SK-N-SH treated with all-trans-retinoic acid at 6 μM for 48 hours (cell line): ENCODE results near the gene TNFRSF4.

Experiments
- ATAC-seq: fragments of 200-7000 bp; cut with Tn5 transposase; 3 replicates; pipeline ENCODE4 v1.9.1; 2020; ENCODE audit warnings: mild to moderate bottlenecking, moderate library complexity
- ARNTL ChIP-seq: fragments of 450-650 bp; formaldehyde crosslinking; IDR thresholded peaks from 2 replicates; pipeline ENCODE4 v1.5.0; 2020; ENCODE audit warnings: low read depth, mild to moderate bottlenecking, moderate library complexity, borderline replicate concordance
- CREB5 ChIP-seq: fragments of 250-450 bp; sonication (Bioruptor Pico); IDR thresholded peaks from 2 replicates; pipeline ENCODE4 v1.5.1; 2020; ENCODE audit warnings: low read depth, mild to moderate bottlenecking, moderate library complexity
- CSDC2 ChIP-seq: fragments of 250-450 bp; sonication (Bioruptor Pico); IDR thresholded peaks from 2 replicates; pipeline ENCODE4 v1.5.0; 2020; ENCODE audit warnings: mild to moderate bottlenecking, moderate library complexity
- CSRNP3 ChIP-seq: fragments of 250-450 bp; sonication (Bioruptor Pico); IDR thresholded peaks from 2 replicates; pipeline ENCODE4 v1.5.1; 2021; ENCODE audit warnings: mild to moderate bottlenecking, moderate library complexity
- ESRRG ChIP-seq: fragments of 250-450 bp; sonication (Bioruptor Pico); IDR thresholded peaks from 2 replicates; pipeline ENCODE4 v1.6.1; 2021; ENCODE audit warnings: mild to moderate bottlenecking
- GLIS3 ChIP-seq: fragments of 250-450 bp; sonication (Bioruptor Pico); IDR thresholded peaks from 2 replicates; pipeline ENCODE4 v1.5.0; 2020; ENCODE audit warnings: mild to moderate bottlenecking, moderate library complexity
- ISL1 ChIP-seq: fragments of 250-450 bp; sonication (Bioruptor Pico); IDR thresholded peaks from 2 replicates; pipeline ENCODE4 v2.1.2; 2022; ENCODE audit warnings: mild to moderate bottlenecking, moderate library complexity
- OSR1 ChIP-seq: fragments of 250-450 bp; sonication (Bioruptor Pico); IDR thresholded peaks from 2 replicates; pipeline ENCODE4 v1.8.0; 2022; ENCODE audit warnings: moderate library complexity, mild to moderate bottlenecking, inconsistent platforms
- PATZ1 ChIP-seq: fragments of 250-450 bp; sonication (Bioruptor Pico); IDR thresholded peaks from 2 replicates; pipeline ENCODE4 v1.8.0; 2020; ENCODE audit warnings: mild to moderate bottlenecking, moderate library complexity, borderline replicate concordance
- PPARA ChIP-seq: fragments of 250-450 bp; sonication (Bioruptor Pico); IDR thresholded peaks from 2 replicates; pipeline ENCODE4 v1.5.0; 2020; ENCODE audit warnings: mild to moderate bottlenecking, borderline replicate concordance
- RARB ChIP-seq: fragments of 250-450 bp; sonication (Bioruptor Pico); IDR thresholded peaks from 2 replicates; pipeline ENCODE4 v1.8.0; 2021; ENCODE audit warnings: mild to moderate bottlenecking, moderate library complexity
- SNAI2 ChIP-seq: fragments of 250-450 bp; sonication (Bioruptor Pico); IDR thresholded peaks from 2 replicates; pipeline ENCODE4 v1.5.0; 2020; ENCODE audit warnings: mild to moderate bottlenecking, moderate library complexity
- TOX ChIP-seq: fragments of 250-450 bp; sonication (Bioruptor Pico); IDR thresholded peaks from 2 replicates; pipeline ENCODE4 v1.8.0; 2021; ENCODE audit warnings: mild to moderate bottlenecking, moderate library complexity, borderline replicate concordance
- ZC3H10 ChIP-seq: fragments of 250-450 bp; sonication (Bioruptor Pico); IDR thresholded peaks from 2 replicates; pipeline ENCODE4 v1.5.1; 2021; ENCODE audit warnings: mild to moderate bottlenecking, moderate library complexity
- ZFP3 ChIP-seq: fragments of 250-450 bp; sonication (Bioruptor Pico); IDR thresholded peaks from 2 replicates; pipeline ENCODE4 v1.5.0; 2020; ENCODE audit warnings: mild to moderate bottlenecking, moderate library complexity
- ZFP30 ChIP-seq: fragments of 450-650 bp; formaldehyde crosslinking; IDR thresholded peaks from 2 replicates; pipeline ENCODE4 v1.5.0; 2022; ENCODE audit warnings: mild to moderate bottlenecking, moderate library complexity
- ZNF565 ChIP-seq: fragments of 450-650 bp; formaldehyde crosslinking; conservative IDR thresholded peaks from 2 replicates; pipeline ENCODE4 v1.5.0; 2020; ENCODE audit warnings: low read depth, mild to moderate bottlenecking, moderate library complexity
- ZNF8 ChIP-seq: fragments of 450-650 bp; formaldehyde crosslinking; IDR thresholded peaks from 2 replicates; pipeline ENCODE4 v1.5.0; 2020; ENCODE audit warnings: mild to moderate bottlenecking, moderate library complexity
- TF ChIP-seq, protein P1 (sequence below): fragments of 250-450 bp; sonication (Bioruptor Pico); IDR thresholded peaks from 2 replicates; pipeline ENCODE4 v1.5.0; 2020; ENCODE audit warnings: mild to moderate bottlenecking, moderate library complexity

Gene TNFRSF4

GRCh38 chr1:1239227-1239613, 25.3 kb upstream of the TNFRSF4 start:
- ATAC-seq, result no peak
- TF ChIP-seq CREB5 (CRISPR knock-in tag), result no peak
- TF ChIP-seq GLIS3 (CRISPR knock-in tag), result no peak

DNA sequence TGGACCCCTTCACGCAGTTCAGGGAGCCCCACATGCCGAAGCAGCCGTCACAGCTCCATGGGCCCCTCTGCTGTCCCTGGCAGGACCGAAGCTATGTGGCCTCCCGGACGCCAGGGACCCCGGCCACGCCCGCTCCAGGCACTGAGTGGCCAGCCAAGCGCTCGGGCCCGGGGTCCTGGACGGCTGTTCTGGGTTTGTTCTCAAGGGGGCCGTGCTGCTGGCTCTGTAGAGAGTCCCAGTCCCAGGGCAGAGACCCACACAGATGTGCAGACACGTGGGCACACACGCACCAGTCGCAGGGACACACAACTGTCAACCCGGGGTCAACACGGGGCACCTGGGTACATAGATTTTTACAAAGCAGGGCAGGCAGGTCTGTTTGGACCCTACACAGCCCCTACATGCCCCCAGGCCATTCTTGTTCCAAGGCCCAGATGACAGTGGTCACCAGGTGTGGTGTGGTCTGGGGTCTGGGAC, 24.8 kb upstream of the TNFRSF4 start:
- no peak for TF ChIP-seq ZC3H10 (CRISPR knock-in tag)
- TF ChIP-seq ZNF8, result no peak
- ATAC-seq, result no peak; the same call in 2 of the 3 replicates

- peak; percentile 20 for ATAC-seq
- TF ChIP-seq ARNTL (no peak), ZC3H10 (CRISPR knock-in tag) (no peak), ESRRG (CRISPR knock-in tag) (no peak), SNAI2 (CRISPR knock-in tag) (no peak), OSR1 (CRISPR knock-in tag) (no peak), CSRNP3 (CRISPR knock-in tag) (no peak), ISL1 (CRISPR knock-in tag) (no peak), RARB (CRISPR knock-in tag) (no peak), ZFP3 (CRISPR knock-in tag) (no peak), ZFP30 (no peak)
- TF ChIP-seq, protein P1, sequence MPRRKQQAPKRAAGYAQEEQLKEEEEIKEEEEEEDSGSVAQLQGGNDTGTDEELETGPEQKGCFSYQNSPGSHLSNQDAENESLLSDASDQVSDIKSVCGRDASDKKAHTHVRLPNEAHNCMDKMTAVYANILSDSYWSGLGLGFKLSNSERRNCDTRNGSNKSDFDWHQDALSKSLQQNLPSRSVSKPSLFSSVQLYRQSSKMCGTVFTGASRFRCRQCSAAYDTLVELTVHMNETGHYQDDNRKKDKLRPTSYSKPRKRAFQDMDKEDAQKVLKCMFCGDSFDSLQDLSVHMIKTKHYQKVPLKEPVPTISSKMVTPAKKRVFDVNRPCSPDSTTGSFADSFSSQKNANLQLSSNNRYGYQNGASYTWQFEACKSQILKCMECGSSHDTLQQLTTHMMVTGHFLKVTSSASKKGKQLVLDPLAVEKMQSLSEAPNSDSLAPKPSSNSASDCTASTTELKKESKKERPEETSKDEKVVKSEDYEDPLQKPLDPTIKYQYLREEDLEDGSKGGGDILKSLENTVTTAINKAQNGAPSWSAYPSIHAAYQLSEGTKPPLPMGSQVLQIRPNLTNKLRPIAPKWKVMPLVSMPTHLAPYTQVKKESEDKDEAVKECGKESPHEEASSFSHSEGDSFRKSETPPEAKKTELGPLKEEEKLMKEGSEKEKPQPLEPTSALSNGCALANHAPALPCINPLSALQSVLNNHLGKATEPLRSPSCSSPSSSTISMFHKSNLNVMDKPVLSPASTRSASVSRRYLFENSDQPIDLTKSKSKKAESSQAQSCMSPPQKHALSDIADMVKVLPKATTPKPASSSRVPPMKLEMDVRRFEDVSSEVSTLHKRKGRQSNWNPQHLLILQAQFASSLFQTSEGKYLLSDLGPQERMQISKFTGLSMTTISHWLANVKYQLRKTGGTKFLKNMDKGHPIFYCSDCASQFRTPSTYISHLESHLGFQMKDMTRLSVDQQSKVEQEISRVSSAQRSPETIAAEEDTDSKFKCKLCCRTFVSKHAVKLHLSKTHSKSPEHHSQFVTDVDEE, result no peak
Observed at GRCh38 chr1:1237874-1238701, 24.1 kb upstream of the TNFRSF4 start.

DNA sequence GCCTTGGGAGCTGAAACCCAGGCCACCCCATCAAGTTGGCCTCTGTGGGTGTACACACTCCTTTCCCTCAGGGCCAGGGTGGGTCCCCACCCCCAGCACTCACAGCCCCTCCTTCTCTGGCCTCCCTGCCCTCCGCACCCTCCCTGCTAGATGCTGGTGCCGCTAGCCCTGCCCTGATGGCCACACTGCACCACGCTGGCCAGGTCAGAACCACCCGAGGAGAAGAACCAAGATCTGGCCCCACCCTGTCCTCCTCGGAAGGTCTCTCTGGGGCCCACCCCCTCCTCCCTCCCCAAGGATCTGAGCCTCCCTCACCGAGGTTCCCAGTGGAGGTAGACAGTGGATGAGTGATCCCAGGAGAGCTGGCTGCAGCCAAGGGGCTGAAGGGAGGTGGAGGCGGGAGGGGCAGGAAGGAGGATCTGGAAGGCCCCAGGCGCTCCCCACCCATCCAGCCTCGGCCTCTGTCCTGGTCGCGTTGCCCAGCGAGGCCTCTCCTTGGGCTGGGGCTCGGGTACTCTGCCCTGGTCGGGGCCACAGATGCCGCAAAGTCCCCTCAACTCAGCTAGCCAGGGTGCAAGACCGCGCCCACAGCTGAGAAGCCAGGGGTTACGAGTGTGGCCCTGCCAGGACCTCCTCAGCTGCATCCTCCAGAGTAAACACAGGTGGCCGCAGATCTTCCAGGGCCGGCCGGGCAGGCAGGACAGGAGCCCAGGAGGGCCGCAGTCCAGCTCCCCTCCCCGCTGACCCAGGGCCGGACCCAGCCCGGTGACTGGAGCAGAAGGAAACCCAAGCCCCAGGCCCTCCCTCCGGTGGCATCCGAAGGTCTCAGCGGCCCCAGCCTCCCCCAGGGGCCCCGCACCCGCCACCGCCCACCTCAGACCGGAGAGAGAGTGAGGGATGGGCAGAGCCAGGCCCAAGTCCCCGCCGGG, 23.3 kb upstream of the TNFRSF4 start:
- no peak; the same call in 2 of the 3 replicates for ATAC-seq

DNA sequence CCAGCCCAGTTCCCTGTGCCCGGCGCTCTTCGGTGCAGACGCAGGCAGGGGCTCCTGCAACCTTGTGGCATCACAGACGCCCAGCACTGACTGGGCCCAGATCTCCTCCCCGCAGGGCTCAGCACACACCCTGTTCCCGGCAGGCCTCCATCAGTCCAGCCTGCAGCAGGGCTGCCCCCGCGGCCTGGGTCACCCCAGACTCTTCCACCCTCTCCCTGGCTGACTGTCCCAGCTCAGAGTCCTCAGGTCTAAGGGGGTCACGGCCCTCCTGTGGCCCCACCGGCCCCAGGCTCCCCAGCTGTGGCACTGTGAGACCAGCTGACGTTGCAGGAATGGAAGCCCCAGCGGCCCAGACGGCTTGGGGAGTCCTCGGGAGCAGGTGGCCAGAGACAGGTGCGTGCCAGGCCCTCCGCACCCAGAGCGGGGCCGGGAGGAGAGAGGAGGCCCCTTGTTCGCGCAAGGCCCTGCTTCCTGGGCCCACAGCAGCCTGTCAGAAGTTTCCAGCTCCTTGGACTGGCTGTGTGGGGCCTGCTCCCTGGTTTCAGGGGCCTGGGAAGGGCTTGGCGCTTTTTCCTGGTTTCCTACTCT, 22.3 kb upstream of the TNFRSF4 start:
- no peak for ATAC-seq
- TF ChIP-seq ISL1 (CRISPR knock-in tag) (no peak), CREB5 (CRISPR knock-in tag) (no peak), ZFP3 (CRISPR knock-in tag) (no peak), ZFP30 (no peak), RARB (CRISPR knock-in tag) (no peak), OSR1 (CRISPR knock-in tag) (no peak), PATZ1 (CRISPR knock-in tag) (no peak), CSDC2 (no peak), ESRRG (CRISPR knock-in tag) (no peak), GLIS3 (CRISPR knock-in tag) (no peak), TOX (CRISPR knock-in tag) (no peak), ZNF565 (CRISPR knock-in tag) (no peak)
- TF ChIP-seq, protein P1, result no peak

More for the DNA sequence above, 23.3 kb upstream of the TNFRSF4 start:
- TF ChIP-seq GLIS3 (CRISPR knock-in tag), result no peak
- no peak for TF ChIP-seq ZFP30
- no peak for TF ChIP-seq PPARA (CRISPR knock-in tag)
- TF ChIP-seq ZC3H10 (CRISPR knock-in tag), result no peak
